ENCODE measurements around the gene KCNK16.

Gene KCNK16

DNA sequence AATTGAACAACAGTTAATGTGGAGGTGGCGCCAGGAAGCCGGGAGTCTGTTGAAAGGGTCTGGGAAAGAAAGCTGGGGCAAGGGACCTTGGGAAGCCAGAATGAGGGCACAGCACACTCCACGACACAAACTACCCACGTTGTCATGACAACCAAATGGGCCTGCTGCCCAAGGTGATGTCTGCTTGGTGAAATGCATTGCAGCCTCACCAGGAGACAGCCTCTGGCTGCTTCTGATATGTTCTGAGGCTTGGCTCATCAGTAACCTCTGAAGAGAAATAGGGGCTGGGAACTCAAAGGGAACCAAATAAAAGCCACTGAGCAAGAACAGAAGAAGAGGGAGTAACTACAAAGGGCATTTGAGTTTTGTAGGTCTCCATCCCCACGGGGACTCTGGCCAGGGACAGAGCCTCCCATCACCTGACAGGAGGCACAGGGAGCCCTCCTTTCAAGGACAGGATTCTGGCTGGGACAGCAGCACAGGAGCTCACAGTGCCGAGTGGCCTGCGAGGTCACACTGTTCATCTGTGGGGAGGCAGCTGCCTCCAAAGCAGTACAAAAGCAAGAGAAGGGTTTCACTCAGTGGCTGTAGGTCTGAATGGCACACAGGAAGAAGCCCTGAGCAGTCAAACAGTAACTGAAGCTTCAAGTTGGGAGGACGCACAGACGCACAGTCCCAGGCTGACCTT, 44.6 kb upstream of the KCNK16 start:
- no CpG with 5 or more reads among the region's 9 CpGs for WGBS, 2 donors (ENCODE audit: extremely low coverage in 2 of 2, insufficient read length in 2 of 2, insufficient replicate concordance in 1 of 2)
- DNase-seq (ENCODE audit: low spot score): no peak
- H3K4ac ChIP-seq (ENCODE audit: low read length): no peak overlapping the region

DNA sequence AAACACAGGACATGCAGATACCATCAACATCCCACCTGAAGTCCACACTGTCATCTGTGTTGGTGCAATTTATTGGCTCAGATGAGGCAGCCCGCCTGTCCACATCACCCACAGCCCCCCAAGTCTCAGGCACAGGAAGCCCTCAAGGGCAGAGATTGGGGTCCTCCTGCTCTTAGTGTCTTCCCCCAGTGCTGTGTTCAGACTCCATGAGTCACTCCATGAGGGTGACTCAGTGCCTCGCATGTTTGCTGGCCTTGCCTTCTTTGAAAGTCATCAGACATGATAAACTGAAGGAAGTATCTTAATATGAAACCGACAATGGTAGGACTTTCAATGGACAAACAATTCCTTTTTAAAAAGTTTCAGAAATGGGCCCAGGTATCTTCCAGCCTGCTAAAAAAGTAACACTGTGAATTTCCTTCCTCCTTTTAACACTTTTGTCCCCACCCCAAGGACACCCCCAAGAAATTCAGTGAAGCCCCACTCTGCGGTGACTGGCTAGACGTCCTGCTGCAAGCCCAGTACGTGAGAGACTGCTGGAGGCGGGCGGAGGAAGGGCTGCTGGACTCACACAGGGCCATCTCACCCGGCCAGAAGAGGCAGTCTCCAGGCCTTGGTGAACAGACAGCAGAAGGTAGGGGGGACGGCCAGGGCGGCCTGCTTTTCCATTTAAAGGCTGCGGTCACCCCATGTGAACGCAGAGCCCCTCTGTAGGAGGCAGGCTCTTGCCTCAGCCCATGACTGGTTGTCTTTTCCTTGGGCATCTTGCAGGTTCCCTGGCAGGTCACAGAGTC, 43.0 kb upstream of the KCNK16 start:
- no peak overlapping the region for H3K27ac ChIP-seq (replicated peaks; ENCODE audit: low read length)

More for the DNA sequence above, 44.6 kb upstream of the KCNK16 start:
- no peaks in the 10 kb centered on the region for H3K79me1 ChIP-seq (ENCODE audit: low read depth, low read length)
- H3K14ac ChIP-seq (ENCODE audit: low read length): no peak overlapping the region
- no peak overlapping the region for H3K4me2 ChIP-seq (ENCODE audit: insufficient read depth, low read length, poor library complexity, severe bottlenecking)
- H4K8ac ChIP-seq (ENCODE audit: low read depth, low read length): no peak overlapping the region
- no peak overlapping the region for H3K23ac ChIP-seq (ENCODE audit: low read depth, low read length, poor library complexity)
- no peak overlapping the region for H3K4me3 ChIP-seq (ENCODE audit: low read length in 2 of 2)
- H3K9ac ChIP-seq (ENCODE audit: low read depth, low read length, poor library complexity): no peak overlapping the region
- H2AK5ac ChIP-seq (ENCODE audit: low read depth, low read length): no peak overlapping the region
- H2AFZ ChIP-seq (ENCODE audit: low read length): no peak overlapping the region
- H3K9me3 ChIP-seq (replicated peaks in 1 of 2; ENCODE audit: control insufficient read depth in 2 of 2, insufficient read depth in 1 of 2, low read depth in 1 of 2, low read length in 2 of 2): no peaks in the 10 kb centered on the region
- H2BK12ac ChIP-seq (ENCODE audit: low read length): no peak overlapping the region
- H3K36me3 ChIP-seq (replicated peaks in 1 of 2; ENCODE audit: control insufficient read depth in 2 of 2, insufficient read depth in 2 of 2, low read length in 2 of 2): no peaks in the 10 kb centered on the region
- peaks cover 0 to 10% of the 10 kb centered on the region in 2 donors for H3K4me1 ChIP-seq (ENCODE audit: control insufficient read depth in 2 of 2, insufficient read depth in 1 of 2, low read depth in 1 of 2, low read length in 2 of 2)
- H2BK15ac ChIP-seq (ENCODE audit: low read length): no peak overlapping the region
- no peak overlapping the region for H2BK120ac ChIP-seq (ENCODE audit: low read depth, low read length)
- H3K27ac ChIP-seq (replicated peaks; ENCODE audit: low read length): no peak overlapping the region
- H4K91ac ChIP-seq (ENCODE audit: low read depth, low read length, poor library complexity): no peak overlapping the region
- no peak overlapping the region for H2BK5ac ChIP-seq (ENCODE audit: low read length)
- no peaks in the 10 kb centered on the region for H3K27me3 ChIP-seq (ENCODE audit: control insufficient read depth in 3 of 3, insufficient read depth in 3 of 3, low read depth in 1 of 3, low read length in 3 of 3)
- H3K18ac ChIP-seq (ENCODE audit: low read length): peak overlapping the region; percentile 20

DNA sequence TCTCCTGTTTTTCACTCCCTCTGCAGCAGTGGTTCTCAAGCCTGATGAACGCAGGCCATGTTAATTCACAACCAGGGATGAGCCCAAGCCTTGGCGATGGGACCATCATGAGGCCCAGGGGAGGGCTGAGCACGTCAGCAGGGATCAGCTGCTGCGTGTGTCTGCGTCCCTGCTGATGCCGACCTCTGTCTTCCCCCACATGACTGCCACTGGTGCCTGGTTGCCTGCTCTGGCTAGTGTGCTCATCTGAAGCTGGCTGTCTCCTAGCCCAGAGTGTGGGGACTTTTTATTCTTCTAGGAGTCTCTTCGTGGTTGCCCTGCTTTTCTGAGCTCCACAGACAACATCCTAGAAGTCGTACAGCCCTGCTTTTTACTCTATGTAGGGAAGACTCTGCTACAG, 40.8 kb upstream of the KCNK16 start:
- Histone ChIP-seq H3K4ac (ENCODE audit: low read length) (no peak overlapping the region), H3K14ac (ENCODE audit: low read length) (no peak overlapping the region), H3K36me3 (replicated peaks in 1 of 2; ENCODE audit: control insufficient read depth in 2 of 2, insufficient read depth in 2 of 2, low read length in 2 of 2) (no peaks in the 10 kb centered on the region), H4K91ac (ENCODE audit: low read depth, low read length, poor library complexity) (no peak overlapping the region), H3K18ac (ENCODE audit: low read length) (peak overlapping the region; percentile 55), H3K4me3 (ENCODE audit: low read length in 2 of 2) (peak overlapping the region in 1 of 2 donors; percentile 13), H2BK5ac (ENCODE audit: low read length) (no peak overlapping the region), H3K9ac (ENCODE audit: low read depth, low read length, poor library complexity) (no peak overlapping the region), H3K27me3 (ENCODE audit: control insufficient read depth in 3 of 3, insufficient read depth in 3 of 3, low read depth in 1 of 3, low read length in 3 of 3) (no peaks in the 10 kb centered on the region), H3K79me1 (ENCODE audit: low read depth, low read length) (no peaks in the 10 kb centered on the region), H3K4me2 (ENCODE audit: insufficient read depth, low read length, poor library complexity, severe bottlenecking) (no peak overlapping the region), H2BK15ac (ENCODE audit: low read length) (peak overlapping the region; percentile 18), H3K23ac (ENCODE audit: low read depth, low read length, poor library complexity) (no peak overlapping the region), H3K27ac (replicated peaks; ENCODE audit: low read length) (no peak overlapping the region), H2AK5ac (ENCODE audit: low read depth, low read length) (peak overlapping the region; percentile 70), H2BK12ac (ENCODE audit: low read length) (no peak overlapping the region), H4K8ac (ENCODE audit: low read depth, low read length) (no peak overlapping the region), H2AFZ (ENCODE audit: low read length) (no peak overlapping the region), H3K9me3 (replicated peaks in 1 of 2; ENCODE audit: control insufficient read depth in 2 of 2, insufficient read depth in 1 of 2, low read depth in 1 of 2, low read length in 2 of 2) (no peaks in the 10 kb centered on the region), H3K4me1 (ENCODE audit: control insufficient read depth in 2 of 2, insufficient read depth in 1 of 2, low read depth in 1 of 2, low read length in 2 of 2) (peaks cover 0 to 12% of the 10 kb centered on the region in 2 donors), H2BK120ac (ENCODE audit: low read depth, low read length) (no peak overlapping the region)
- no CpG with 5 or more reads among the region's 8 CpGs for WGBS, 2 donors (ENCODE audit: extremely low coverage in 2 of 2, insufficient read length in 2 of 2, insufficient replicate concordance in 1 of 2)
- no peak for DNase-seq (ENCODE audit: low spot score)

More for the DNA sequence above, 43.0 kb upstream of the KCNK16 start:
- no peak overlapping the region for H4K91ac ChIP-seq (ENCODE audit: low read depth, low read length, poor library complexity)
- H3K9ac ChIP-seq (ENCODE audit: low read depth, low read length, poor library complexity): no peak overlapping the region
- no peak for DNase-seq (ENCODE audit: low spot score)
- H3K4me2 ChIP-seq (ENCODE audit: insufficient read depth, low read length, poor library complexity, severe bottlenecking): no peak overlapping the region
- H2BK5ac ChIP-seq (ENCODE audit: low read length): no peak overlapping the region
- WGBS, 2 donors (ENCODE audit: extremely low coverage in 2 of 2, insufficient read length in 2 of 2, insufficient replicate concordance in 1 of 2): no CpG with 5 or more reads among the region's 13 CpGs
- H3K27me3 ChIP-seq (ENCODE audit: control insufficient read depth in 3 of 3, insufficient read depth in 3 of 3, low read depth in 1 of 3, low read length in 3 of 3): no peaks in the 10 kb centered on the region
- H2BK120ac ChIP-seq (ENCODE audit: low read depth, low read length): no peak overlapping the region
- no peaks in the 10 kb centered on the region for H3K36me3 ChIP-seq (replicated peaks in 1 of 2; ENCODE audit: control insufficient read depth in 2 of 2, insufficient read depth in 2 of 2, low read length in 2 of 2)
- no peak overlapping the region for H3K14ac ChIP-seq (ENCODE audit: low read length)
- H4K8ac ChIP-seq (ENCODE audit: low read depth, low read length): no peak overlapping the region
- H3K23ac ChIP-seq (ENCODE audit: low read depth, low read length, poor library complexity): no peak overlapping the region
- H2BK15ac ChIP-seq (ENCODE audit: low read length): peak overlapping the region; percentile 51
- no peak overlapping the region for H2AK5ac ChIP-seq (ENCODE audit: low read depth, low read length)
- H2BK12ac ChIP-seq (ENCODE audit: low read length): no peak overlapping the region
- no peaks in the 10 kb centered on the region for H3K9me3 ChIP-seq (replicated peaks in 1 of 2; ENCODE audit: control insufficient read depth in 2 of 2, insufficient read depth in 1 of 2, low read depth in 1 of 2, low read length in 2 of 2)
- no peak overlapping the region for H3K4ac ChIP-seq (ENCODE audit: low read length)
- peak overlapping the region; percentile 40 for H3K18ac ChIP-seq (ENCODE audit: low read length)
- no peak overlapping the region for H3K4me3 ChIP-seq (ENCODE audit: low read length in 2 of 2)
- H3K4me1 ChIP-seq (ENCODE audit: control insufficient read depth in 2 of 2, insufficient read depth in 1 of 2, low read depth in 1 of 2, low read length in 2 of 2): peaks cover 0 to 12% of the 10 kb centered on the region in 2 donors
- H3K79me1 ChIP-seq (ENCODE audit: low read depth, low read length): no peaks in the 10 kb centered on the region
- H2AFZ ChIP-seq (ENCODE audit: low read length): no peak overlapping the region

DNA sequence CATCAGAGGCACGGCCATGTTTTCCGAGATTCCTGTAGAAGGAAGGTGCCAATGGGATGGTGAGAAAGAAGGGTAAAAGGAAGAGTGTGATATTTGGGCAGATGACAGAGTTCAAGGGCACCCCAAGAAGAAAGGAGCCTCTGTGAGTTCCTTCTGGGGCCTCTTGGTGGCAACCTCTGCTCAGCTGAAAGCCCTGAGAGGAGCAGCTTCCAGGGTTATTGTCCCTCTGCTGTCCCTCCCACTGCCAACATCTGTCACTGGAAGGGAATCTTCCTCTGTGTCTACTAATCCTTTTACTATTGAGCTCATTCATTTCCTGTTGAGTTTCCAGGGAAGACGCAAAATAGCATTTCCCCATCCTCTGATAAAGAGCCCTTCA, 40.0 kb upstream of the KCNK16 start:
- no peaks in the 10 kb centered on the region for H3K36me3 ChIP-seq (replicated peaks in 1 of 2; ENCODE audit: control insufficient read depth in 2 of 2, insufficient read depth in 2 of 2, low read length in 2 of 2)
- H2BK5ac ChIP-seq (ENCODE audit: low read length): no peak overlapping the region
- H2AK5ac ChIP-seq (ENCODE audit: low read depth, low read length): no peak overlapping the region
- no peak overlapping the region for H4K8ac ChIP-seq (ENCODE audit: low read depth, low read length)
- H3K27me3 ChIP-seq (ENCODE audit: control insufficient read depth in 3 of 3, insufficient read depth in 3 of 3, low read depth in 1 of 3, low read length in 3 of 3): no peaks in the 10 kb centered on the region
- H3K4me1 ChIP-seq (ENCODE audit: control insufficient read depth in 2 of 2, insufficient read depth in 1 of 2, low read depth in 1 of 2, low read length in 2 of 2): peaks cover 0 to 12% of the 10 kb centered on the region in 2 donors
- no peak overlapping the region for H2BK120ac ChIP-seq (ENCODE audit: low read depth, low read length)
- peak overlapping the region; percentile 78 for H2AFZ ChIP-seq (ENCODE audit: low read length)
- no peak overlapping the region for H4K91ac ChIP-seq (ENCODE audit: low read depth, low read length, poor library complexity)
- no peak overlapping the region for H3K4ac ChIP-seq (ENCODE audit: low read length)
- WGBS, 2 donors (ENCODE audit: extremely low coverage in 2 of 2, insufficient read length in 2 of 2, insufficient replicate concordance in 1 of 2): no CpG with 5 or more reads among the region's 3 CpGs
- no peak overlapping the region for H3K14ac ChIP-seq (ENCODE audit: low read length)
- DNase-seq (ENCODE audit: low spot score): peak; percentile 39
- H3K4me3 ChIP-seq (ENCODE audit: low read length in 2 of 2): no peak overlapping the region
- no peak overlapping the region for H3K23ac ChIP-seq (ENCODE audit: low read depth, low read length, poor library complexity)
- no peak overlapping the region for H3K9ac ChIP-seq (ENCODE audit: low read depth, low read length, poor library complexity)
- no peak overlapping the region for H3K4me2 ChIP-seq (ENCODE audit: insufficient read depth, low read length, poor library complexity, severe bottlenecking)
- H3K9me3 ChIP-seq (replicated peaks in 1 of 2; ENCODE audit: control insufficient read depth in 2 of 2, insufficient read depth in 1 of 2, low read depth in 1 of 2, low read length in 2 of 2): no peaks in the 10 kb centered on the region
- H2BK15ac ChIP-seq (ENCODE audit: low read length): peak overlapping the region; percentile 8
- no peak overlapping the region for H3K18ac ChIP-seq (ENCODE audit: low read length)
- H2BK12ac ChIP-seq (ENCODE audit: low read length): no peak overlapping the region
- H3K79me1 ChIP-seq (ENCODE audit: low read depth, low read length): no peaks in the 10 kb centered on the region
- H3K27ac ChIP-seq (replicated peaks; ENCODE audit: low read length): peak overlapping the region; percentile 26
